H9 (cell line): ENCODE measurements around the gene ZBTB16. TPM values are rescaled to one million over a fixed set of nuclear protein-coding genes. Genes with fewer than 3 reads are reported as not detected.

Experiments used
- DNase-seq: peaks from one replicate; pipeline ENCODE4 v3.0.0-alpha.2; 2017
- H2AFZ ChIP-seq: one replicate; pipeline ENCODE4 v1.6.1; 2013; ENCODE audit warnings: mild to moderate bottlenecking, low read length, control low read depth, moderate library complexity
- H2AK5ac ChIP-seq: 2 replicates; pipeline ENCODE4 v1.6.1; 2013; ENCODE audit warnings: low read length, control low read depth, mixed read lengths; ENCODE audit not compliant: insufficient read length
- H2BK120ac ChIP-seq: one replicate; pipeline ENCODE4 v1.6.1; 2013; ENCODE audit warnings: low read depth, mild to moderate bottlenecking, low read length, control low read depth, inconsistent platforms; ENCODE audit not compliant: poor library complexity, severe bottlenecking
- H2BK12ac ChIP-seq: 2 replicates; pipeline ENCODE4 v1.6.1; 2013; ENCODE audit warnings: low read length, control low read depth, mixed read lengths, low read depth; ENCODE audit not compliant: insufficient read length
- H2BK15ac ChIP-seq: 2 replicates; pipeline ENCODE4 v1.6.1; 2013; ENCODE audit warnings: low read depth, low read length, control low read depth
- H2BK20ac ChIP-seq: one replicate; pipeline ENCODE4 v1.6.1; 2013; ENCODE audit warnings: low read depth, mild to moderate bottlenecking, low read length, control low read depth, inconsistent platforms; ENCODE audit not compliant: poor library complexity, severe bottlenecking
- H2BK5ac ChIP-seq: 2 replicates; pipeline ENCODE4 v1.6.1; 2013; ENCODE audit warnings: low read length, control low read depth, mixed read lengths; ENCODE audit not compliant: insufficient read length
- H3K14ac ChIP-seq: 2 replicates; pipeline ENCODE4 v1.6.1; 2013; ENCODE audit warnings: low read length, control low read depth; ENCODE audit not compliant: insufficient read depth
- H3K18ac ChIP-seq: 2 replicates; pipeline ENCODE4 v1.6.1; 2013; ENCODE audit warnings: low read depth, mild to moderate bottlenecking, mixed read lengths, low read length, control low read depth; ENCODE audit not compliant: insufficient read length
- H3K23ac ChIP-seq: 2 replicates; pipeline ENCODE4 v1.6.1; 2013; ENCODE audit warnings: low read length, control low read depth, mixed read lengths, low read depth; ENCODE audit not compliant: insufficient read length
- H3K23me2 ChIP-seq: 2 replicates; pipeline ENCODE4 v1.6.1; 2013; ENCODE audit warnings: low read depth, mild to moderate bottlenecking, mixed read lengths, low read length, control low read depth; ENCODE audit not compliant: insufficient read length, poor library complexity, severe bottlenecking
- H3K27ac ChIP-seq: 2 replicates; pipeline ENCODE4 v1.5.1; 2013; ENCODE audit warnings: low read length, control low read depth, mixed read lengths, low read depth; ENCODE audit not compliant: insufficient read length
- H3K27me3 ChIP-seq: 2 replicates; pipeline ENCODE4 v1.6.1; 2013; ENCODE audit warnings: low read length, control low read depth, inconsistent platforms; ENCODE audit not compliant: insufficient read depth
- H3K4ac ChIP-seq: 2 replicates; pipeline ENCODE4 v1.6.1; 2013; ENCODE audit warnings: low read depth, mild to moderate bottlenecking, control low read depth, inconsistent platforms, low read length, moderate library complexity
- H3K4me1 ChIP-seq: 2 replicates; pipeline ENCODE4 v1.6.1; 2013; ENCODE audit warnings: low read length, control low read depth, inconsistent platforms; ENCODE audit not compliant: insufficient read depth
- H3K4me2 ChIP-seq: 2 replicates; pipeline ENCODE4 v1.6.1; 2013; ENCODE audit warnings: low read length, control low read depth, mixed read lengths; ENCODE audit not compliant: insufficient read length, insufficient read depth
- H3K56ac ChIP-seq: 2 replicates; pipeline ENCODE4 v1.6.1; 2013; ENCODE audit warnings: low read depth, mild to moderate bottlenecking, mixed read lengths, low read length, control low read depth; ENCODE audit not compliant: insufficient read length
- H3K79me1 ChIP-seq: 2 replicates; pipeline ENCODE4 v1.6.1; 2013; ENCODE audit warnings: low read depth, mild to moderate bottlenecking, moderate library complexity, low read length, control low read depth, inconsistent platforms; ENCODE audit not compliant: insufficient read depth, poor library complexity, severe bottlenecking
- H3K79me2 ChIP-seq: 2 replicates; pipeline ENCODE4 v1.6.1; 2013; ENCODE audit warnings: low read length, control low read depth, inconsistent platforms; ENCODE audit not compliant: insufficient read depth
- H3K9ac ChIP-seq: 2 replicates; pipeline ENCODE4 v1.6.1; 2013; ENCODE audit warnings: low read length, control low read depth, mixed read lengths; ENCODE audit not compliant: insufficient read length; ENCODE audit errors: extremely low read depth
- H3K9me3 ChIP-seq: one replicate; pipeline ENCODE4 v1.6.1; 2013; ENCODE audit warnings: low read depth, low read length, inconsistent platforms; ENCODE audit not compliant: control insufficient read depth
- H3T11ph ChIP-seq: one replicate; pipeline ENCODE4 v1.6.1; 2013; ENCODE audit warnings: mild to moderate bottlenecking, low read length, control low read depth, inconsistent platforms
- H4K20me1 ChIP-seq: one replicate; pipeline ENCODE4 v1.6.1; 2013; ENCODE audit not compliant: control insufficient read depth, insufficient read length, insufficient read depth
- H4K5ac ChIP-seq: 2 replicates; pipeline ENCODE4 v1.6.1; 2013; ENCODE audit warnings: low read depth, mild to moderate bottlenecking, mixed read lengths, low read length, control low read depth; ENCODE audit not compliant: insufficient read length
- H4K8ac ChIP-seq: replicated peaks from 2 replicates; pipeline ENCODE4 v1.6.1; 2013; ENCODE audit warnings: low read length, control low read depth, mixed read lengths, low read depth; ENCODE audit not compliant: insufficient read length
- H4K91ac ChIP-seq: 2 replicates; pipeline ENCODE4 v1.6.1; 2013; ENCODE audit warnings: low read depth, mild to moderate bottlenecking, moderate library complexity, mixed read lengths, low read length, control low read depth; ENCODE audit not compliant: insufficient read length
- H3K27ac Mint-ChIP-seq, 3 experiments: 2 replicates in 2 of 3; 3 replicates in 1 of 3; pipeline ENCODE4 v1.8.0; 2020 to 2021; ENCODE audit warnings: mixed read lengths in 3 of 3, mild to moderate bottlenecking in 1 of 3, moderate library complexity in 1 of 3
- H3K27me3 Mint-ChIP-seq: 2 replicates; pipeline ENCODE4 v1.8.0; 2021; ENCODE audit warnings: low read depth, mild to moderate bottlenecking, moderate library complexity, mixed read lengths
- H3K36me3 Mint-ChIP-seq, 3 experiments: 2 replicates in 2 of 3; 3 replicates in 1 of 3; pipeline ENCODE4 v1.8.0; 2020 to 2021; ENCODE audit warnings: low read depth in 3 of 3, mixed read lengths in 3 of 3; ENCODE audit not compliant: insufficient read depth in 1 of 3
- H3K4me1 Mint-ChIP-seq, 2 experiments: 2 replicates each; pipeline ENCODE4 v1.8.0; 2020; ENCODE audit warnings: mixed read lengths in 2 of 2
- H3K4me3 Mint-ChIP-seq, 2 experiments: 2 replicates in 1 of 2; 3 replicates in 1 of 2; pipeline ENCODE4 v1.8.0; 2020 to 2021; ENCODE audit warnings: mild to moderate bottlenecking in 2 of 2, mixed read lengths in 2 of 2, moderate library complexity in 1 of 2
- H3K9me3 Mint-ChIP-seq, 2 experiments: 2 replicates in 1 of 2; 3 replicates in 1 of 2; pipeline ENCODE4 v1.8.0; 2020; ENCODE audit warnings: mild to moderate bottlenecking in 2 of 2, mixed read lengths in 2 of 2, moderate library complexity in 1 of 2
- CTCF ChIP-seq: fragments of 200-600 bp; sonication (generic); conservative IDR thresholded peaks from 3 replicates; pipeline ENCODE4 v1.8.0; 2021; ENCODE audit warnings: antibody characterized with exemption, mild to moderate bottlenecking
- WGBS: extraction: QIAGEN DNeasy Blood & Tissue Kit; methylation state at CpG from one replicate; pipeline ENCODE4 v1.1.7; 2013; ENCODE audit warnings: missing lambda C conversion rate, low lambda C conversion rate, mixed read lengths; ENCODE audit not compliant: insufficient read length; ENCODE audit errors: extremely low coverage; 5-methylcytosine and 5-hydroxymethylcytosine counted together
- total RNA-seq: library from RNA; stranded (reverse); gene quantifications from 2 replicates; pipeline ENCODE4 v1.2.1, GENCODE V29; 2021

ZBTB16 gene
- total RNA-seq, 1 experiment from 2014 or later: not detected

DNA sequence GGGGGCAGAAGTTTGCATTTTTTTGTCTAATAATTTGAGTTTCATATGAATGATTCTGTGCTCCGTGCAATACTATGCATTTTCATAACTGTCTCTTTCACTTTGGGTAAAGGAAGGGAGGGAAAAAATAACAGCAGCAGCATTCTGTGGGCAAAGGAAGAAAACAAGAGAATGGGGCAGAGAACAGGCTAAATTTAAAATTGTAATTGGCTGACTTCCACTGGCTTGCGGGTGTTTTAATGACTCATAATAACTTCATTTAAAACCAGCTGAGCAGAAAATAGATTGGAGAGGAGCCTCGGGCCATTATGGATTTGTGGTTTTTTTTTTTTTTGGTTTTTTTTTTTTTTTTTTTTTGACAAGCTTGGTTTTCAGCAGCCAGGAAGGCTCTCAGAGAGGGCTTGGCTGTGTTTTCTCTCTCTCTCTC, 107.4 kb downstream of the ZBTB16 start:
- Histone ChIP-seq H4K20me1 (no peaks in the 10 kb centered on the region), H2BK120ac (no peak overlapping the region), H2BK20ac (no peak overlapping the region), H2BK5ac (no peak overlapping the region), H3K4me2 (no peak overlapping the region), H2AFZ (no peak overlapping the region), H3K14ac (no peak overlapping the region), H3T11ph (no peak overlapping the region), H3K4me1 (no peaks in the 10 kb centered on the region), H4K8ac (no peak overlapping the region), H3K9me3 (no peaks in the 10 kb centered on the region), H3K56ac (no peak overlapping the region), H3K79me1 (no peaks in the 10 kb centered on the region), H3K27me3 (no peaks in the 10 kb centered on the region), H3K23me2 (no peaks in the 10 kb centered on the region), H3K18ac (no peak overlapping the region), H4K5ac (no peak overlapping the region), H3K4ac (no peak overlapping the region), H2BK12ac (no peak overlapping the region), H3K23ac (no peak overlapping the region), H2AK5ac (no peak overlapping the region), H2BK15ac (no peak overlapping the region), H4K91ac (no peak overlapping the region), H3K79me2 (no peaks in the 10 kb centered on the region), H3K9ac (no peak overlapping the region), H3K27ac (no peak overlapping the region)
- Mint-ChIP-seq H3K36me3 (no peaks in the 10 kb centered on the region), H3K9me3 (no peaks in the 10 kb centered on the region), H3K27me3 (peaks cover 14% of the 10 kb centered on the region), H3K4me1 (peaks cover 10 to 42% of the 10 kb centered on the region in 2 experiments), H3K4me3 (no peak overlapping the region), H3K27ac (no peak overlapping the region)
- no CpG with 5 or more reads among the region's 3 CpGs for WGBS
- no peak for DNase-seq
- no peak for TF ChIP-seq CTCF
